A673 (cell line): Measurements from ENCODE around the gene DNAJC13. TPM values are rescaled to one million over a fixed set of nuclear protein-coding genes. Genes with fewer than 3 reads are reported as not detected.

Experiments used
- BruUV-seq: library from RNA; stranded (reverse); fragments of 400-500 nt; replicated peaks from 2 replicates; lab custom pipeline; 2021; lab: Mats Ljungman, UMichigan
- CTCF ChIA-PET: fragments of 300-600 bp; sonication (Branson Sonifier 250); formaldehyde crosslinking; loops from one replicate; lab custom pipeline; 2022; ENCODE audit warnings: antibody characterized with exemption; lab: Charles Lee
- POLR2A ChIA-PET: fragments of 300-600 bp; sonication (Branson Sonifier 250); formaldehyde crosslinking; loops from one replicate; lab custom pipeline; 2022; ENCODE audit warnings: antibody characterized with exemption; ENCODE audit not compliant: low non-redundant PET; lab: Charles Lee
- DNase-seq: peaks from one replicate; pipeline ENCODE4 v3.0.0-alpha.2; 2015; ENCODE audit warnings: low spot score
- H3K27ac ChIP-seq: fragments of 200-600 bp; sonication (generic); 2 replicates; pipeline ENCODE4 v1.5.1; 2016; ENCODE audit warnings: mixed run types, low read depth, mild to moderate bottlenecking, mixed read lengths, antibody characterized with exemption, low read length; ENCODE audit not compliant: poor library complexity, severe bottlenecking
- H3K27me3 ChIP-seq: fragments of 200-600 bp; sonication (generic); replicated peaks from 2 replicates; pipeline ENCODE4 v1.6.1; 2017; ENCODE audit warnings: mixed run types, low read depth, mild to moderate bottlenecking, mixed read lengths, antibody characterized with exemption, low read length; ENCODE audit not compliant: insufficient read depth, poor library complexity
- H3K36me3 ChIP-seq: fragments of 200-600 bp; sonication (generic); 2 replicates; pipeline ENCODE4 v1.6.1; 2016; ENCODE audit warnings: mixed run types, mild to moderate bottlenecking, mixed read lengths, antibody characterized with exemption, low read length; ENCODE audit not compliant: insufficient read depth, poor library complexity, severe bottlenecking
- H3K4me1 ChIP-seq: fragments of 200-600 bp; sonication (generic); 2 replicates; pipeline ENCODE4 v1.6.1; 2017; ENCODE audit warnings: mixed run types, mild to moderate bottlenecking, mixed read lengths, antibody characterized with exemption, low read length; ENCODE audit not compliant: insufficient read depth, poor library complexity, severe bottlenecking
- H3K4me3 ChIP-seq: fragments of 200-600 bp; sonication (generic); 2 replicates; pipeline ENCODE4 v1.5.1; 2016; ENCODE audit warnings: low read depth, mixed run types, mild to moderate bottlenecking, mixed read lengths, low read length; ENCODE audit not compliant: poor library complexity, severe bottlenecking
- H3K9me3 ChIP-seq: fragments of 200-600 bp; sonication (generic); 2 replicates; pipeline ENCODE4 v1.6.1; 2016; ENCODE audit warnings: mixed run types, low read depth, mild to moderate bottlenecking, mixed read lengths, antibody characterized with exemption, low read length; ENCODE audit not compliant: poor library complexity, severe bottlenecking
- EZH2 ChIP-seq: fragments of 200-600 bp; sonication (generic); IDR thresholded peaks from 2 replicates; pipeline ENCODE4 v1.6.1; 2017; ENCODE audit warnings: borderline replicate concordance, low read depth, mild to moderate bottlenecking, mixed read lengths, antibody characterized with exemption, low read length; ENCODE audit not compliant: poor library complexity, severe bottlenecking
- intact Hi-C: fragments of 100-400 bp; cut with micrococcal nuclease; formaldehyde crosslinking; loops from one replicate; pipeline ENCODE4 v1.10.0; 2022; ENCODE audit not compliant: unreplicated experiment
- total RNA-seq: library from RNA; stranded (reverse); gene quantifications from 2 replicates; pipeline ENCODE4 v1.2.3, GENCODE V29; 2021
- TF ChIP-seq, protein P1 (sequence below): fragments of 300-800, 200-600 bp; sonication (generic); conservative IDR thresholded peaks from 2 replicates; pipeline ENCODE4 v1.5.1; 2017; ENCODE audit warnings: low read depth, mild to moderate bottlenecking, antibody characterized with exemption, low read length, moderate library complexity, mixed read lengths

Gene DNAJC13
- total RNA-seq, 1 experiment from 2014 or later = 46.0 TPM

DNA sequence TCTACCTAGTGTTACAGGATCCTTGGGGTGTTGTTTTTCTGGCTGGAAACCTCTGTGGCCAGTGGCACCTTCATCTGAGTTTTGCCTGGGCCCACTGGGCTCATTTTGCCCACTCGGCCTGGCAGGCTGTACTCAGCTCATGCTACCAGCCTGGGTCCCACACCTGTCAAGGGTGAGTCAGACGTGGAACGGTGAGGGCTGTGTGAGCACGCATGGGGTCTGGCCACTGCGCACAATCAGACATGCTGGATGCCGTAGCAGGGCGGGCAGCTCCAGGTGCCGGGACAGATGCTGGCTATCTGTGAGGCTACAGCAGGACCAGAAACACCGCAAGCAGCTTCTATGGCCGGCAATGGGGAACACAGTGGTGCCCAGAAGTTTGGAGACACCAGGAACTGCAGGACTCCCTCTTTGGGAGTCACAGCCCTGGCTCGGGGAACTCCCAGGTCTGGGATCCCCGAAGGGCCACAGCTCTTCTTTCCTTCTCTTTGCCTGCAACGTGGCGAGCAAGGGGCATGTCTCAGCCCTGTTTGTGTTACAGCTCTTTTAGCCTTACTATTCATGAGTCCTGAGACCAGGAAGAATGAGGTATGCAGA lies 35.9 kb upstream of the DNAJC13 start:
- Histone ChIP-seq H3K36me3 (no peaks in the 10 kb centered on the region), H3K9me3 (no peaks in the 10 kb centered on the region), H3K27ac (no peak overlapping the region), H3K4me1 (peaks cover 15% of the 10 kb centered on the region), H3K27me3 (no peaks in the 10 kb centered on the region), H3K4me3 (no peak overlapping the region)
- BruUV-seq = no TSS peak
- TF ChIP-seq, protein P1, sequence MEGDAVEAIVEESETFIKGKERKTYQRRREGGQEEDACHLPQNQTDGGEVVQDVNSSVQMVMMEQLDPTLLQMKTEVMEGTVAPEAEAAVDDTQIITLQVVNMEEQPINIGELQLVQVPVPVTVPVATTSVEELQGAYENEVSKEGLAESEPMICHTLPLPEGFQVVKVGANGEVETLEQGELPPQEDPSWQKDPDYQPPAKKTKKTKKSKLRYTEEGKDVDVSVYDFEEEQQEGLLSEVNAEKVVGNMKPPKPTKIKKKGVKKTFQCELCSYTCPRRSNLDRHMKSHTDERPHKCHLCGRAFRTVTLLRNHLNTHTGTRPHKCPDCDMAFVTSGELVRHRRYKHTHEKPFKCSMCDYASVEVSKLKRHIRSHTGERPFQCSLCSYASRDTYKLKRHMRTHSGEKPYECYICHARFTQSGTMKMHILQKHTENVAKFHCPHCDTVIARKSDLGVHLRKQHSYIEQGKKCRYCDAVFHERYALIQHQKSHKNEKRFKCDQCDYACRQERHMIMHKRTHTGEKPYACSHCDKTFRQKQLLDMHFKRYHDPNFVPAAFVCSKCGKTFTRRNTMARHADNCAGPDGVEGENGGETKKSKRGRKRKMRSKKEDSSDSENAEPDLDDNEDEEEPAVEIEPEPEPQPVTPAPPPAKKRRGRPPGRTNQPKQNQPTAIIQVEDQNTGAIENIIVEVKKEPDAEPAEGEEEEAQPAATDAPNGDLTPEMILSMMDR = no peak
- no peak for TF ChIP-seq EZH2
- ChIA-PET CTCF (no interaction called here), POLR2A (no interaction called here)
- no peak for DNase-seq
- intact Hi-C loops = no loop called here

DNA sequence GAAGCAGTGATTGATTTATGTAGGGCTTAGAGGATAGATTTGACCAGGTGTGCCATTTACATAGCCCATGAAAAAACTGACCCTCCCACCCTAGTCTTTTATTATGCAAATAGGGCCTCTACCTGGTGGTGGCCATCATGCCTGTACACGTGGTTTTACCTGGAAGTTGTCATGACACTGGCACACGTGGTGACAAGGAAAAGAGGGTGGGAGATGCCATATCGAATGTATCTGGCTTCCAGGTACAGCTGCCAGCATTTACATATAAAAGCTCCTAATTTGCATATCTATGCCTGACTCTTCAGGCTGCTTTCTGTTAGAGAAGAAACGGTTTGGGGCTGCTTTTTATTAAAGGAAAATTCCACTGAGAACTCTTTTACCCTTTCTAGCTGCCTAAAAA lies 35.0 kb upstream of the DNAJC13 start:
- Histone ChIP-seq H3K36me3 (no peaks in the 10 kb centered on the region), H3K27me3 (no peaks in the 10 kb centered on the region), H3K9me3 (no peaks in the 10 kb centered on the region), H3K4me1 (peaks cover 15% of the 10 kb centered on the region), H3K27ac (no peak overlapping the region), H3K4me3 (no peak overlapping the region)
- BruUV-seq = no TSS peak
- intact Hi-C loops = no loop called here
- no peak for TF ChIP-seq EZH2
- TF ChIP-seq, protein P1 = no peak
- no peak for DNase-seq
- POLR2A ChIA-PET = no interaction called here
- CTCF ChIA-PET = no interaction called here

DNA sequence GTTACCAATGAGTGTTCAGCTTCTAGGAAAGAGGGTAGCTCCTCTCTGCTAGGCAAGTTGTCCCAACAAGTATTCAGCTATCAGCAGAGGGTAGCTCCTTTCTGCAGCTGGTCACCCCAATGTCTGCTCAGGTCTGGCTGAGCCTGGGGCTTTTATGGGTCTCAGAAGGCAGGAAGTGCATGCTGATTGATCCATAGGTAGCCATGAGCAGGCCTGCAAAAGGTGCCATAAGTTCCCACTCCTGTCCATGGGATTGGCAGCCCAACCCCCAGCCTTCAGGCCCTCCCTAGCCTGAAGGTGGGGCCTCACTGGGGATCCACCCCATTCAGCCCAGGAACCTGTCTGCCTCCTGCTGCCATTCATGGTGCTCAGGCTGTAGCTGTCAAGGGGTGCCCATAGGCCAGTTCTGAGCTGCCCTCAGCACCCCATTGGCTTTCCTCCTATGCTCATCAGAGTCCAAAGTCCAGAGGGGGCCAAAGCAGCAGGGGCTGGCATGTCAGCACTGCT lies 34.6 kb upstream of the DNAJC13 start:
- no peak overlapping the region for H3K27ac ChIP-seq
- BruUV-seq = no TSS peak
- TF ChIP-seq EZH2 = no peak
- TF ChIP-seq, protein P1 = no peak
- ChIA-PET POLR2A (no interaction called here), CTCF (no interaction called here)
- intact Hi-C loops = no loop called here
- H3K4me3 ChIP-seq = no peak overlapping the region
- no peaks in the 10 kb centered on the region for H3K36me3 ChIP-seq
- H3K27me3 ChIP-seq = no peaks in the 10 kb centered on the region
- DNase-seq = no peak
- H3K9me3 ChIP-seq = no peaks in the 10 kb centered on the region
- H3K4me1 ChIP-seq = peaks cover 15% of the 10 kb centered on the region
